ENCODE measurements around the gene JMJD8. TPM values are rescaled to one million over a fixed set of nuclear protein-coding genes. Genes with fewer than 3 reads are reported as not detected.

The JMJD8 gene
- total and polyA plus RNA-seq, 8 donors: 41.7 to 72.6 (median 45.5) TPM

DNA sequence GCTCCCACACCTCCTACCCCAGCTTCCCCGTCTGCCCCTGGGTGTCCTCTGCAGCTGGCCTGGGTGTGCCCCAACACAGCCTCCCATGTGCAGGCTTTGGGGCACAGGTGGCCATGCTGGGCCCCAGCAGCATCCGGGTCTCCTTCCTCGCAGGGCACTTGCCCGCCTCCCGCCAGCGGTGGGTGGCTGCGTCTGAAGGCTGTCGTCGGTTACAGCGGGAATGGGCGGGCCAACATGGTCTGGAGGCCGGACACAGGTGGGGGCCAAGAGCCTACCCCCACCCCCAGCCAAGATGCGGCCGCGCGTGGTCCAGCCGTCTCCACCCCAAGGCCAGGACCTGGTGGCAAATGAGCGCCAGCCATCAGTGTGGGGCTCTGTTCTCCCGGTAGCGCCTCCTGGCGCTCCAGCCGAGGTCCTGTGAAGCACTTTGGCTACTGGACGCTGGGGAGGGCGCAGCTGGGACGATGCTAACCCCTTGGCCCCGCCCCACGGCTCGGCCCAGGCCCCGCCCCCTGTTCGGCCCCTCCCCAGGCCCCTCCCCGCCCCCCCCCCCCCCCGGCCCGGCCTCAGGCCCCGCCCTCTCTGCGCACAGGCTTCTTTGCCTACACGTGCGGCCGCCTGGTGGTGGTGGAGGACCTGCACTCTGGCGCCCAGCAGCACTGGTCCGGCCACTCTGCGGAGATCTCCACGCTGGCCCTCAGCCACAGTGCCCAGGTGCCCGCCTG, 23.5 kb downstream of the JMJD8 start:
- Histone ChIP-seq H3K4me1 (peaks cover 3 to 17% of the 10 kb centered on the region in 2 donors), H3K36me3 (peaks cover 0 to 37% of the 10 kb centered on the region in 2 donors), H3K27ac (peak overlapping the region; percentile 44 to 58), H3K4me3 (peak overlapping the region in 1 of 2 donors; percentile 26), H3K27me3 (no peaks in the 10 kb centered on the region), H3K9me3 (no peaks in the 10 kb centered on the region)
- DNase-seq: peak in 3 of 4 donors; percentile 74 to 95 (median 91)
- intact Hi-C loops (cut with DNase I): loop anchor here in 1 of 2 donors (5.0 kb wide), 1 partner anchor 83 kb away; no protein-coding TSS in a partner anchor
- peak; percentile 94 for ATAC-seq
- TF ChIP-seq, protein P1, sequence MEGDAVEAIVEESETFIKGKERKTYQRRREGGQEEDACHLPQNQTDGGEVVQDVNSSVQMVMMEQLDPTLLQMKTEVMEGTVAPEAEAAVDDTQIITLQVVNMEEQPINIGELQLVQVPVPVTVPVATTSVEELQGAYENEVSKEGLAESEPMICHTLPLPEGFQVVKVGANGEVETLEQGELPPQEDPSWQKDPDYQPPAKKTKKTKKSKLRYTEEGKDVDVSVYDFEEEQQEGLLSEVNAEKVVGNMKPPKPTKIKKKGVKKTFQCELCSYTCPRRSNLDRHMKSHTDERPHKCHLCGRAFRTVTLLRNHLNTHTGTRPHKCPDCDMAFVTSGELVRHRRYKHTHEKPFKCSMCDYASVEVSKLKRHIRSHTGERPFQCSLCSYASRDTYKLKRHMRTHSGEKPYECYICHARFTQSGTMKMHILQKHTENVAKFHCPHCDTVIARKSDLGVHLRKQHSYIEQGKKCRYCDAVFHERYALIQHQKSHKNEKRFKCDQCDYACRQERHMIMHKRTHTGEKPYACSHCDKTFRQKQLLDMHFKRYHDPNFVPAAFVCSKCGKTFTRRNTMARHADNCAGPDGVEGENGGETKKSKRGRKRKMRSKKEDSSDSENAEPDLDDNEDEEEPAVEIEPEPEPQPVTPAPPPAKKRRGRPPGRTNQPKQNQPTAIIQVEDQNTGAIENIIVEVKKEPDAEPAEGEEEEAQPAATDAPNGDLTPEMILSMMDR (IDR thresholded peaks at IDR 0.05): peak; percentile 31 to 76

DNA sequence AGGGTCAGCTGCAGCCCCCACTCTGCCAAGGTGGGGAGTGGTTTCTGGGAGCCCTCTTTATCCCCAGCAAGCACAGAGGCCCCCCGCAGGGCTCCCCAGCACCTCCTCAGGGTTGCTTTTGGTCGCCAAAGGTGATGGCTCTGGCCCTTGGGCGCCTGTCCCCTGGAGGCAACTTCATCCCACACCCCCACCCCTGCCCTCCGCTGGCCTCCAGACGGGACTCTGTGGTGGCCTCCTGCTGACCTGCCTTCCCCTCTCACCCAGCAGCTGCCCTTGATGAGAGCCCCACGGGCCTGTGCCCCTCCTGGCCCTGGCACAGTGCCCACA, 24.0 kb downstream of the JMJD8 start:
- TF ChIP-seq, protein P1 (IDR thresholded peaks at IDR 0.05): no peak
- H3K4me3 ChIP-seq: peak overlapping the region in 1 of 2 donors; percentile 26
- peak overlapping the region in 1 of 2 donors; percentile 58 for H3K27ac ChIP-seq
- ATAC-seq (no peak), DNase-seq (no peak)
- H3K27me3 ChIP-seq: no peaks in the 10 kb centered on the region
- no peaks in the 10 kb centered on the region for H3K9me3 ChIP-seq
- H3K4me1 ChIP-seq: peaks cover 3 to 17% of the 10 kb centered on the region in 2 donors
- peaks cover 0 to 42% of the 10 kb centered on the region in 2 donors for H3K36me3 ChIP-seq
- intact Hi-C loops (cut with DNase I): loop anchor here in 1 of 2 donors (5.0 kb wide), 1 partner anchor 83 kb away; no protein-coding TSS in a partner anchor

DNA sequence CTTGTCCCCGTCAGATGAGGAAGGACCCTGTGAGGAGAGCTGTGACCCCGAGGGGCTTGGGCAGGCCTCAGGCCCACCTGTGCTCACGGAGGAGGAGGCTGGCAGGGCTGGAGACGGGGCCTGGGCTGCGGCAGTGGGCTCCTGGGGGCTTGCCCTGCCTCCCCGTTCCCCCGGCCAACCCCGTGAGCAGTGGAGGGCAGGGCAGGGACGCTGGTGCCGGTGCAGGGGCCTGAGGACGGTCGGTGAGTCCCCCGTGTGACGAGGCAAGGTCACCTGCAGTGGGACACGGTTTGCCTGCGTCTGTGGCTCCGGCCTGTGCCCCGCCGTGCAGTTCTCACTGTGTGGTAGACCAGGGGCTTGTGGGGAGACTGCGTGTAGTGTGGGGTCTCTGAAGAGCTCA, 24.5 kb downstream of the JMJD8 start:
- TF ChIP-seq, protein P1 (IDR thresholded peaks at IDR 0.05): no peak
- peaks cover 3 to 17% of the 10 kb centered on the region in 2 donors for H3K4me1 ChIP-seq
- H3K4me3 ChIP-seq: no peak overlapping the region
- H3K27ac ChIP-seq: no peak overlapping the region
- ATAC-seq: no peak
- peaks cover 0 to 47% of the 10 kb centered on the region in 2 donors for H3K36me3 ChIP-seq
- H3K27me3 ChIP-seq: no peaks in the 10 kb centered on the region
- no peaks in the 10 kb centered on the region for H3K9me3 ChIP-seq
- no peak for DNase-seq
- intact Hi-C loops (cut with DNase I): loop anchor here in 1 of 2 donors (5.0 kb wide), 1 partner anchor 82 kb away; no protein-coding TSS in a partner anchor

DNA sequence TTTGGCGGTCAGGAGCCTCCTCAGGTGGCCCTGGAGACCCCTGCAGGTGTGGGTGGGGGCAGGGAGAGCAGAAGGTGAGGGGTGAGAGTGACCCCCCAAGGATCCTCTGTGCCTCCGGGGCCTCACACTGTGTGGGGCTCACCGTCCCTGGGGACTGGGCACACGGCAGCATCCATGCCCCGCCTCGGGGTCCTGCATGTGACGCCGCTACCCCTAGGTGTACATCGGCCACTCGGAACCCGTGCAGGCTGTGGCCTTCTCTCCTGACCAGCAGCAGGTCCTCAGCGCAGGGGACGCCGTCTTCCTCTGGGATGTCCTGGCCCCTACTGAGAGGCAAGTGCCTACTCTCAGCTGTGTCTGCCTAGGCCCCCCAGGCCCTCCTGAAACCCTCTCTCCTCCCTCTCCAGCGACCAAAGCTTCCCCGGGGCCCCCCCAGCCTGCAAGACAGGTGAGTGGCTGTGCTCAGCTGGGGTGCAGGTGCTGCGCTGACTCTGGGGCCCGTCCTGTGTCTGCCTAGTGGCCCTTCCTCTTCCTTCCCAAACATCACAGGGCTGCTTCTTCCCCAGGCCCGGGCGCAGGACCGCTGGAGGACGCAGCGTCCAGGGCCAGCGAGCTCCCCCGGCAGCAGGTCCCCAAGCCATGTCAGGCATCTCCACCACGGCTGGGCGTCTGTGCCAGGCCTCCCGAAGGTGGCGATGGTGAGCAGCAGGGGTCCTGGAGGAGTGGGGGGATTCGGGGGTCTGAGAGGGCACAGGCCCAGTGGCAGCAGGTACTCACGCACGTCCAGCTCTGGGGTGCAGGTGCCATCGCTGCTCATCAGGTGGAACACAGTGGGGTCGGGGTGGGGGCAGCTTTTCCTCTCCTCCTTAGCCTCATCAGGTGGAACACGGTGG, 25.2 kb downstream of the JMJD8 start:
- H3K27ac ChIP-seq: no peak overlapping the region
- intact Hi-C loops (cut with DNase I): no loop called here
- H3K9me3 ChIP-seq: no peaks in the 10 kb centered on the region
- peaks cover 3 to 17% of the 10 kb centered on the region in 2 donors for H3K4me1 ChIP-seq
- ATAC-seq (no peak), DNase-seq (no peak)
- peaks cover 0 to 48% of the 10 kb centered on the region in 2 donors for H3K36me3 ChIP-seq
- no peak overlapping the region for H3K4me3 ChIP-seq
- TF ChIP-seq, protein P1 (IDR thresholded peaks at IDR 0.05): no peak
- H3K27me3 ChIP-seq: no peaks in the 10 kb centered on the region

- Histone ChIP-seq H3K27ac (no peak overlapping the region), H3K4me1 (peaks cover 3 to 17% of the 10 kb centered on the region in 2 donors), H3K9me3 (no peaks in the 10 kb centered on the region), H3K36me3 (peaks cover 0 to 56% of the 10 kb centered on the region in 2 donors), H3K4me3 (no peak overlapping the region), H3K27me3 (no peaks in the 10 kb centered on the region)
- ATAC-seq (no peak), DNase-seq (no peak)
- TF ChIP-seq, protein P1 (IDR thresholded peaks at IDR 0.05): no peak
- intact Hi-C loops (cut with DNase I): no loop called here
Observed at GRCh38 chr16:657487-657886, 26.6 kb downstream of the JMJD8 start.

All from left lung (tissue), 10 donors.